ENCODE measurements around the gene PDE12. TPM values are rescaled to one million over a fixed set of nuclear protein-coding genes. Genes with fewer than 3 reads are reported as not detected.
"Not testable (repeated sequence)": the region's sequence is repeated elsewhere in the genome, so short reads cannot be mapped to it uniquely, and the experiment has no call there.

Gene PDE12
- polyA plus RNA-seq, 4 donors, result 4.0 to 12.5 (median 5.5) TPM

GRCh38 chr3:57594576-57594975, 38.5 kb downstream of the PDE12 start:
- DNase-seq (no peak), FAIRE-seq (no peak)
- H3K27me3 ChIP-seq (ENCODE audit: control insufficient read depth in 3 of 3, insufficient read depth in 3 of 3, low read length in 3 of 3), result no peaks in the 10 kb centered on the region
- peaks cover 3 to 11% (median 5%) of the 10 kb centered on the region in 3 donors for H3K4me1 ChIP-seq (ENCODE audit: control insufficient read depth in 3 of 3, insufficient read depth in 2 of 3, low read depth in 1 of 3, low read length in 2 of 3)
- no peaks in the 10 kb centered on the region for H3K9me3 ChIP-seq (ENCODE audit: control insufficient read depth in 2 of 2, insufficient read depth in 1 of 2, low read depth in 1 of 2, low read length in 1 of 2)
- H3K4me3 ChIP-seq (ENCODE audit: low read depth in 1 of 3, low read length in 3 of 3), result peak overlapping the region in 2 of 3 donors; percentile 82 to 91
- no peak overlapping the region for H3K27ac ChIP-seq (ENCODE audit: low read depth in 1 of 3, low read length in 2 of 3)
- 12 to 33% (median 23%) methylated on average over 5 of the region's 5 CpGs for WGBS, 3 donors
- peaks cover 0 to 20% (median 0%) of the 10 kb centered on the region in 3 donors for H3K36me3 ChIP-seq (ENCODE audit: control insufficient read depth in 3 of 3, insufficient read depth in 2 of 3, low read depth in 1 of 3, low read length in 3 of 3)

- no peak for FAIRE-seq
- peaks cover 0 to 11% (median 0%) of the 10 kb centered on the region in 3 donors for H3K36me3 ChIP-seq (ENCODE audit: control insufficient read depth in 3 of 3, insufficient read depth in 2 of 3, low read depth in 1 of 3, low read length in 3 of 3)
Observed at GRCh38 chr3:57596495-57597126, 40.5 kb downstream of the PDE12 start.

DNA sequence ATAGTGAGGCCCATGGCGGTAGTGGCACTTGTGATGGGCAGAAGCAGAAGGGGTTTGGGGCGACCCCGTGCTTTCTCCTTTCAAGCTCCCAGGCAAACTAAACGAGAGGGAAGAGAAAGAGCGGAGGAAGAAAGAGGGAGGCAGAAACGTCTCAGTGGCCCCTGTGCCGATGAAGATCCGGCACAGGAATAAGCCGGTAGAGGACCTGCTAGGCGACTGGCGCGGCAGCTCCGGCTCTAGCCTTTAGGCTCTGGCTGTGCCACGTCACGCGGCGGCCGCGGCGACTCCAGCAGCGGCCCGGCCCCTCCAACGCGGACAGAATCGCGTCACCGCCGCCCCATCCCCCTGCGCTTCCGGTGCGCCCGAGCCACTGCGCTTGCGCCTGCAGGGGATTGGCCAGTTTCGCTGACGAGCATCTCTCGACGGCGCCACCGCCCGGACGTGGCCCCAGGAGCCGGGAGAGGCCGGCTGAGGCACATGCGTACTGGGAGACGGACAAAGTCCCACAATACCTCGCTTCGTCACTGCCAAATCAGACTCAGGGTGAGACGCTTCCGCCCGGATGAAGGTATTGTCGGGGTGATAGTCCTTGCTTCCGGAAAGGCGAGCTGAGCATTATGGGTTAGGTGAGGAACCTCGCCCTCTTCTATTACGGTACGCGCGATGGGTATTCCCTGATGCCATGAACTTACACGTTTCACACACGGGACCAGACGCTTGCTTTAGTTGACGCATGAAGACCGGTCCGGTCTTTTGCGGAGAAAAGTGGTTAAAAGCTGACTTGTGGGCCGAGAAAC, 41.3 kb downstream of the PDE12 start, which contains the start of gene ARF4:
TSS of gene ARF4 (minus strand) at position 218 of the 797 bp plus-strand sequence. CDS start at position 14, 204 bp downstream.
- FAIRE-seq (no peak), DNase-seq (peak; percentile 100)
- H3K27ac ChIP-seq (ENCODE audit: low read depth in 1 of 3, low read length in 2 of 3), result peak within 1 kb of the TSS; percentile 97 to 100 (median 100)
- peak within 1 kb of the TSS; percentile 82 to 93 (median 91) for H3K4me3 ChIP-seq (ENCODE audit: low read depth in 1 of 3, low read length in 3 of 3)
- H3K27me3 ChIP-seq (ENCODE audit: control insufficient read depth in 3 of 3, insufficient read depth in 3 of 3, low read length in 3 of 3), result no peaks in the 10 kb centered on the region
- peaks cover 3 to 16% (median 5%) of the 10 kb centered on the region in 3 donors for H3K4me1 ChIP-seq (ENCODE audit: control insufficient read depth in 3 of 3, insufficient read depth in 2 of 3, low read depth in 1 of 3, low read length in 2 of 3)
- WGBS, 3 donors, result 0 to 1% (median 0%) methylated on average over 67 of the region's 67 CpGs
- peaks cover 0 to 11% (median 0%) of the 10 kb centered on the region in 3 donors for H3K36me3 ChIP-seq (ENCODE audit: control insufficient read depth in 3 of 3, insufficient read depth in 2 of 3, low read depth in 1 of 3, low read length in 3 of 3)
- H3K9me3 ChIP-seq (ENCODE audit: control insufficient read depth in 2 of 2, insufficient read depth in 1 of 2, low read depth in 1 of 2, low read length in 1 of 2), result no peaks in the 10 kb centered on the region

More at GRCh38 chr3:57596495-57597126, 40.5 kb downstream of the PDE12 start:
- Histone ChIP-seq H3K9me3 (ENCODE audit: control insufficient read depth in 2 of 2, insufficient read depth in 1 of 2, low read depth in 1 of 2, low read length in 1 of 2) (no peaks in the 10 kb centered on the region), H3K27me3 (ENCODE audit: control insufficient read depth in 3 of 3, insufficient read depth in 3 of 3, low read length in 3 of 3) (no peaks in the 10 kb centered on the region), H3K27ac (ENCODE audit: low read depth in 1 of 3, low read length in 2 of 3) (peak overlapping the region; percentile 97 to 100 (median 100)), H3K4me1 (ENCODE audit: control insufficient read depth in 3 of 3, insufficient read depth in 2 of 3, low read depth in 1 of 3, low read length in 2 of 3) (peaks cover 3 to 11% (median 5%) of the 10 kb centered on the region in 3 donors), H3K4me3 (ENCODE audit: low read depth in 1 of 3, low read length in 3 of 3) (peak overlapping the region; percentile 82 to 93 (median 91))
- WGBS, 3 donors, result 0 to 1% (median 0%) methylated on average over 31 of the region's 31 CpGs
- peak; percentile 77 to 85 for DNase-seq

DNA sequence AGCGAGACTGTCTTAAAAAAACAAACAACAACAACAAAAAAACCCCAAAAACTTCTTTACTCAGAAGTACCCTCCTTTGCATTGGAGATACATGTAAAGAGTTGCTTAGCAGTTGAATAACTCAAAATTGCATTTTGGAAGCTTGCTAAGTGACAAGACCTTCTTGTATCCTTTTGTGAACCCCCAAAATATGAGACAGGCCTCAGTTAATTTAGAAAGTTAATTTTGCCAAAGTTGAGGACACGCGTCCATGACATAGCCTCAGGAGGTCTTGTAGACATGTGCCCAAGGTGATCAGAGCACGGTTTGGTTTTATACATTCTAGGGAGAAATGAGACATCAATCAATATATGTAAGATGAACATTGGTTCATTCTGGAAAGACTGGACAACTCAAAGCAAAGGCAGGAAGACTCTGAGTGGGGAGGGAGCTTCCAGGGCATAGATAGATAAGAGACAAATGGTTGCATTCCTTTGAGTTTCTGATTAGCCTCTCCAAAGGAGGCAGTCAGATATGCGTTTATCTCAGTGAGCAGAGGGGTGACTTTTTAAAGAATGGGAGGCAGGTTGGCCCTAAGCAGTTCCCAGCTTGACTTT, 42.8 kb downstream of the PDE12 start:
- DNase-seq, result peak in 1 of 2 donors; percentile 32
- Histone ChIP-seq H3K36me3 (ENCODE audit: control insufficient read depth in 3 of 3, insufficient read depth in 2 of 3, low read depth in 1 of 3, low read length in 3 of 3) (peaks cover 0 to 5% (median 0%) of the 10 kb centered on the region in 3 donors), H3K27ac (ENCODE audit: low read depth in 1 of 3, low read length in 2 of 3) (peak overlapping the region; percentile 79 to 100 (median 96)), H3K4me1 (ENCODE audit: control insufficient read depth in 3 of 3, insufficient read depth in 2 of 3, low read depth in 1 of 3, low read length in 2 of 3) (peaks cover 0 to 18% (median 2%) of the 10 kb centered on the region in 3 donors), H3K4me3 (ENCODE audit: low read depth in 1 of 3, low read length in 3 of 3) (peak overlapping the region; percentile 22 to 63 (median 44)), H3K27me3 (ENCODE audit: control insufficient read depth in 3 of 3, insufficient read depth in 3 of 3, low read length in 3 of 3) (no peaks in the 10 kb centered on the region), H3K9me3 (ENCODE audit: control insufficient read depth in 2 of 2, insufficient read depth in 1 of 2, low read depth in 1 of 2, low read length in 1 of 2) (no peaks in the 10 kb centered on the region)
- no peak for FAIRE-seq
- 50 to 53% (median 52%) methylated on average over 5 of the region's 5 CpGs for WGBS, 3 donors

DNA sequence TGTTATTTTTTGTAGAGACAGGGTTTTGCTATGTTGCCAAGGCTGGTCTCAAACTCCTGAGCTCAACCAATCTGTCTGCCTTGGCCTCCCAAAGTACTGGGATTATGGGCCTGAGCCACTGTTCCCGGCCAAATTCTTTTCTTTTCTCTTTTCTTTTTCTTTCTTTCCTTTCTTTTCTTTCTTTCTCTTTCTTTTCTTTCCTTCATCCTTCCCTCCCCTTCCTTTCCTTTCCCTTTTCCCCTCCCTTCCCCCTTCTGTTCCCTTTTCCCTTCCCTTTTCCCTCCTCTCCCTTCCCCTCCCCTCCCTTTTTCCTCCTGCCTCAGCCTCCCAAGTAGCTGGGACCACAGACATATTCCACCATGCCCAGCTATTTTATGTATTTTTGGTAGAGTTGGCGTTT, 44.1 kb downstream of the PDE12 start:
- H3K4me3 ChIP-seq (ENCODE audit: low read depth in 1 of 3, low read length in 3 of 3), result no peak overlapping the region
- WGBS, 3 donors, result 91 to 100% (median 97%) methylated on average over 2 of the region's 2 CpGs
- FAIRE-seq, result no peak
- no peak overlapping the region for H3K27ac ChIP-seq (ENCODE audit: low read depth in 1 of 3, low read length in 2 of 3)
- H3K4me1 ChIP-seq (ENCODE audit: control insufficient read depth in 3 of 3, insufficient read depth in 2 of 3, low read depth in 1 of 3, low read length in 2 of 3), result peaks cover 0 to 18% (median 0%) of the 10 kb centered on the region in 3 donors
- H3K9me3 ChIP-seq (ENCODE audit: control insufficient read depth in 2 of 2, insufficient read depth in 1 of 2, low read depth in 1 of 2, low read length in 1 of 2), result peaks cover 0 to 9% of the 10 kb centered on the region in 2 donors
- no peaks in the 10 kb centered on the region for H3K27me3 ChIP-seq (ENCODE audit: control insufficient read depth in 3 of 3, insufficient read depth in 3 of 3, low read length in 3 of 3)
- H3K36me3 ChIP-seq (ENCODE audit: control insufficient read depth in 3 of 3, insufficient read depth in 2 of 3, low read depth in 1 of 3, low read length in 3 of 3), result peaks cover 0 to 3% (median 0%) of the 10 kb centered on the region in 3 donors
- DNase-seq, result no peak

- H3K36me3 ChIP-seq (ENCODE audit: control insufficient read depth in 3 of 3, insufficient read depth in 2 of 3, low read depth in 1 of 3, low read length in 3 of 3), result peaks cover 0 to 2% (median 0%) of the 10 kb centered on the region in 3 donors
- peaks cover 0 to 16% of the 10 kb centered on the region in 2 donors for H3K9me3 ChIP-seq (ENCODE audit: control insufficient read depth in 2 of 2, insufficient read depth in 1 of 2, low read depth in 1 of 2, low read length in 1 of 2)
- WGBS, 3 donors, result 27 to 59% (median 29%) methylated on average over 2 of the region's 2 CpGs
- DNase-seq (peak in 1 of 2 donors; percentile 65), FAIRE-seq (no peak)
- H3K4me3 ChIP-seq (ENCODE audit: low read depth in 1 of 3, low read length in 3 of 3), result no peak overlapping the region
- H3K4me1 ChIP-seq (ENCODE audit: control insufficient read depth in 3 of 3, insufficient read depth in 2 of 3, low read depth in 1 of 3, low read length in 2 of 3), result peaks cover 0 to 7% (median 0%) of the 10 kb centered on the region in 3 donors
- no peak overlapping the region for H3K27ac ChIP-seq (ENCODE audit: low read depth in 1 of 3, low read length in 2 of 3)
- H3K27me3 ChIP-seq (ENCODE audit: control insufficient read depth in 3 of 3, insufficient read depth in 3 of 3, low read length in 3 of 3), result no peaks in the 10 kb centered on the region
Observed at GRCh38 chr3:57604971-57605370, 48.9 kb downstream of the PDE12 start.

DNA sequence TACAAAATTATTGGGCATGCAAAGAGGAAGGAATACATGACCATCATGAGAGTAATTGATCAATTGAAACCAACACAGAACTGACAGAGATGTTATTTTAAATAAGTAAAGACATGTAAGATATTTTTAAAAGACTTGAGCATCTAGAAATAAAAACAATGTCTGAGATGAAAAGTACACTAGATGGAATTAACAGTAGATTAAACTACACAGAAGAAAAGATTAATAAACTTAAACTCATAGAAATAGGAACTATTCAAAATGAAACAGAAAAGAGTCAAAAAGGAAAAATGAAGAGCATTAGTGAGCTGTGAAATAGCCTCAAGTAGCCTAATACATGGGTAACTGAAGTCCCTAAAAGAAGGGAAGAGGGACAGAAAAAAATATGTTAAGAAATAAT, 49.6 kb downstream of the PDE12 start:
- FAIRE-seq (peak; percentile 33), DNase-seq (no peak)
- peaks cover 0 to 16% of the 10 kb centered on the region in 2 donors for H3K9me3 ChIP-seq (ENCODE audit: control insufficient read depth in 2 of 2, insufficient read depth in 1 of 2, low read depth in 1 of 2, low read length in 1 of 2)
- no peak overlapping the region for H3K27ac ChIP-seq (ENCODE audit: low read depth in 1 of 3, low read length in 2 of 3)
- H3K4me1 ChIP-seq (ENCODE audit: control insufficient read depth in 3 of 3, insufficient read depth in 2 of 3, low read depth in 1 of 3, low read length in 2 of 3), result peaks cover 0 to 7% (median 0%) of the 10 kb centered on the region in 3 donors
- no peaks in the 10 kb centered on the region for H3K27me3 ChIP-seq (ENCODE audit: control insufficient read depth in 3 of 3, insufficient read depth in 3 of 3, low read length in 3 of 3)
- no peak overlapping the region for H3K4me3 ChIP-seq (ENCODE audit: low read depth in 1 of 3, low read length in 3 of 3)
- peaks cover 0 to 2% (median 0%) of the 10 kb centered on the region in 3 donors for H3K36me3 ChIP-seq (ENCODE audit: control insufficient read depth in 3 of 3, insufficient read depth in 2 of 3, low read depth in 1 of 3, low read length in 3 of 3)

GRCh38 chr3:57611870-57612269, 55.8 kb downstream of the PDE12 start:
- FAIRE-seq; DNase-seq; H3K4me3 ChIP-seq (ENCODE audit: low read depth in 1 of 3, low read length in 3 of 3); H3K9me3 ChIP-seq (ENCODE audit: control insufficient read depth in 2 of 2, insufficient read depth in 1 of 2, low read depth in 1 of 2, low read length in 1 of 2); H3K27ac ChIP-seq (ENCODE audit: low read depth in 1 of 3, low read length in 2 of 3); H3K4me1 ChIP-seq (ENCODE audit: control insufficient read depth in 3 of 3, insufficient read depth in 2 of 3, low read depth in 1 of 3, low read length in 2 of 3); H3K36me3 ChIP-seq (ENCODE audit: control insufficient read depth in 3 of 3, insufficient read depth in 2 of 3, low read depth in 1 of 3, low read length in 3 of 3); H3K27me3 ChIP-seq (ENCODE audit: control insufficient read depth in 3 of 3, insufficient read depth in 3 of 3, low read length in 3 of 3): not testable (repeated sequence)
- 96 to 98% (median 98%) methylated on average over 5 of the region's 5 CpGs for WGBS, 3 donors
